OCI-LY1 (cell line): ENCODE measurements around the gene MYMK.

ENCODE experiments used
- CTCF ChIP-seq: fragments of 200-600 bp; sonication (generic), shearing (Covaris generic); IDR thresholded peaks from 2 replicates; pipeline ENCODE4 v1.5.1; 2017; ENCODE audit warnings: mild to moderate bottlenecking, antibody characterized with exemption, low read length, moderate library complexity, mixed read lengths
- EZH2 ChIP-seq: fragments of 200-600 bp; sonication (generic), shearing (Covaris generic); IDR thresholded peaks from 2 replicates; pipeline ENCODE4 v1.8.0; 2017; ENCODE audit warnings: borderline replicate concordance, mixed run types, mild to moderate bottlenecking, antibody characterized with exemption, low read length, moderate library complexity, mixed read lengths

- TF ChIP-seq CTCF = no peak
- TF ChIP-seq EZH2 = no peak
Measured at GRCh38 chr9:133510926-133511505, 13.7 kb downstream of the MYMK start.
